Gastrocnemius medialis (tissue), 4 donors: ENCODE measurements around the gene PODNL1. TPM values are rescaled to one million over a fixed set of nuclear protein-coding genes. Genes with fewer than 3 reads are reported as not detected.

Experiments used
- ATAC-seq, 2 donors: fragments of 150-250 bp; one replicate each; pipeline ENCODE4 v1.9.1; 2016
- DNase-seq, 2 donors: peaks; one replicate each; pipeline ENCODE4 v3.0.0-alpha.2; 2019
- H3K27ac ChIP-seq, 4 donors: fragments of 200-600 bp; sonication (generic); 1 replicate in 1 of 4; 2 replicates in 3 of 4; pipeline ENCODE4 v1.5.1; 2016 to 2018; ENCODE audit warnings: mild to moderate bottlenecking in 2 of 4, moderate library complexity in 1 of 4
- H3K27me3 ChIP-seq, 3 donors: fragments of 200-600 bp; sonication (generic) in 2 of 3; 1 replicate in 1 of 3; 2 replicates in 2 of 3; pipeline versions ENCODE4 v1.5.1 to v1.6.0; 2016 to 2019; ENCODE audit warnings: mild to moderate bottlenecking in 1 of 3, moderate library complexity in 1 of 3
- H3K36me3 ChIP-seq, 2 donors: fragments of 200-600 bp; sonication (generic) in 1 of 2; one replicate each; pipeline ENCODE4 v1.5.1; 2017 to 2018
- H3K4me1 ChIP-seq, 2 donors: fragments of 200-600 bp; sonication (generic) in 1 of 2; one replicate each; pipeline ENCODE4 v1.5.1; 2016 to 2017; ENCODE audit warnings: mild to moderate bottlenecking in 2 of 2
- H3K4me3 ChIP-seq, 4 donors: fragments of 200-600 bp; sonication (generic) in 3 of 4; 1 replicate in 1 of 4; 2 replicates in 3 of 4; pipeline ENCODE4 v1.5.1; 2016 to 2019; ENCODE audit warnings: mild to moderate bottlenecking in 2 of 4
- H3K9me3 ChIP-seq, 3 donors: fragments of 200-600 bp; sonication (generic) in 2 of 3; 1 replicate in 1 of 3; 2 replicates in 2 of 3; pipeline ENCODE4 v1.5.1; 2016 to 2019
- CTCF ChIP-seq, 5 experiments: fragments of 450-650 bp in 3 of 5; fragments of 200-600 bp in 2 of 5; sonication (generic) in 2 of 5; IDR thresholded peaks in 4 of 5; conservative IDR thresholded peaks in 1 of 5; 1 replicate in 4 of 5; 2 replicates in 1 of 5; pipeline ENCODE4 v1.5.1; 2016 to 2019; ENCODE audit warnings: antibody characterized with exemption in 5 of 5, mild to moderate bottlenecking in 3 of 5, moderate library complexity in 3 of 5
- POLR2A ChIP-seq, 2 donors: fragments of 450-650 bp; IDR thresholded peaks; one replicate each; pipeline ENCODE4 v1.6.1; 2017; ENCODE audit warnings: antibody characterized with exemption in 2 of 2, mild to moderate bottlenecking in 2 of 2, moderate library complexity in 2 of 2
- in situ Hi-C, 4 donors: fragments of 200-750 bp; cut with MboI; loops; one replicate each; pipeline versions ENCODE4 v1.15.0 to v1.8.0; 2017; ENCODE audit warnings: low sequenced_read_pairs in 4 of 4
- intact Hi-C: fragments of 100-400 bp; cut with DNase I; formaldehyde crosslinking; loops from one replicate; pipeline ENCODE4 v1.15.1; 2023; ENCODE audit warnings: low total_unique reads
- total RNA-seq, 4 donors: library from RNA; depleted of rRNA; stranded (reverse); fragments of >200 nt; gene quantifications; one replicate each; pipeline versions ENCODE4 v1.1.0 to v1.2.3, GENCODE V29; 2016

PODNL1 gene
- total RNA-seq, 4 donors from 2014 or later = 0.55 to 0.61 TPM; not detected in 2

DNA sequence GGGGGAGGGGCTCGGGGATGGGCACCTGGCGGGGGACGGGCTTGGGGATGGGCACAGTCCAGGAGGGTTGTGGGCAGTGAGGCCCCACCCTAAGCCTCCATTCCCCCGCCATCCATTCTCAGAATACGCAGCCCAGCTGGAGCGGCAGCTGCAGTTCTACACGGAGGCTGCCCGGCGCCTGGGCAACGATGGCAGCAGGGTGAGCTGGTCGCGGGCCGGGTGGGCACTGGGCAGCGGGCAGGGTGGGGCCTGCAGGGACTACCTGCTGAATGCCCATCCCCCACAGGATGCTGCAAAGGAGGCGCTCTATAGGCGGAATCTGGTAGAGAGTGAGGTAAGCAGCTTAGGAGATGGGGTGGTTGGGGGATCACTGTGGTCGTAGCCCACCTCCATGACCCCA lies 8.3 kb downstream of the PODNL1 start:
- Histone ChIP-seq H3K4me1 (no peaks in the 10 kb centered on the region), H3K4me3 (no peak overlapping the region), H3K36me3 (peaks cover 0 to 16% of the 10 kb centered on the region in 2 donors), H3K27ac (no peak overlapping the region), H3K27me3 (no peaks in the 10 kb centered on the region), H3K9me3 (no peaks in the 10 kb centered on the region)
- TF ChIP-seq CTCF (IDR thresholded peaks at IDR 0.05 in 4 of 5, conservative IDR thresholded peaks at IDR 0.05 in 1 of 5) = no peak
- no peak for TF ChIP-seq POLR2A (IDR thresholded peaks at IDR 0.05)
- ATAC-seq = no peak
- in situ Hi-C loops = no loop called here
- intact Hi-C loops = no loop called here
- DNase-seq = no peak

- no peak overlapping the region for H3K4me3 ChIP-seq
- DNase-seq (no peak), ATAC-seq (no peak)
- H3K27ac ChIP-seq = no peak overlapping the region
- TF ChIP-seq CTCF (IDR thresholded peaks at IDR 0.05 in 4 of 5, conservative IDR thresholded peaks at IDR 0.05 in 1 of 5) = no peak
- no peak for TF ChIP-seq POLR2A (IDR thresholded peaks at IDR 0.05)
- H3K36me3 ChIP-seq = peaks cover 0 to 23% of the 10 kb centered on the region in 2 donors
- in situ Hi-C loops = no loop called here
- H3K27me3 ChIP-seq = no peaks in the 10 kb centered on the region
- H3K4me1 ChIP-seq = no peaks in the 10 kb centered on the region
- intact Hi-C loops = no loop called here
- H3K9me3 ChIP-seq = no peaks in the 10 kb centered on the region
These were observed 8.9 kb downstream of the PODNL1 start for GRCh38 chr19:13929340-13929739.

GRCh38 chr19:13926715-13927114 lies 11.5 kb downstream of the PODNL1 start:
- peaks cover 0 to 44% of the 10 kb centered on the region in 2 donors for H3K36me3 ChIP-seq
- DNase-seq = no peak
- peak overlapping the region in 2 of 4 donors; percentile 10 to 58 for H3K27ac ChIP-seq
- peak in 1 of 2 donors; percentile 36 for ATAC-seq
- TF ChIP-seq POLR2A (IDR thresholded peaks at IDR 0.05) = no peak
- TF ChIP-seq CTCF (IDR thresholded peaks at IDR 0.05 in 4 of 5, conservative IDR thresholded peaks at IDR 0.05 in 1 of 5) = no peak
- H3K4me3 ChIP-seq = no peak overlapping the region
- no peaks in the 10 kb centered on the region for H3K27me3 ChIP-seq
- in situ Hi-C loops = no loop called here
- H3K4me1 ChIP-seq = no peaks in the 10 kb centered on the region
- H3K9me3 ChIP-seq = no peaks in the 10 kb centered on the region
- intact Hi-C loops = no loop called here

DNA sequence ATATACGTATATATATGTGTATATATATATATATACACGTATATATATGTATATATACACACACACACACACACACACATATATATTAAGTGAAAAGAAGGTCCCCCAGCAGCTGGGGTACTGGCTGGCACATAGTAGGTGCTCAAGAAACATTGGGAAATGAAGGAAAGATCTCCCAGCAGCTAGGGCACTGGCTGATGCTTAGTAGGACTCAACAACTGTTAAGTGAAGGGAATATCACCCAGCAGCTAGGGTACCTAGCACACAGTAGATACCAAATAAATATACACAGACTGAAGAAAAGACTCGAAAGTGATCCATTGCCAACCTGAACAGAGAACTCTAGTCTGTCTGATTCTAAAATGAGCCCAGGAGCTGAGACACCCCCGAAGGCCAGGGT lies 12.2 kb downstream of the PODNL1 start:
- no peak for ATAC-seq
- TF ChIP-seq CTCF (IDR thresholded peaks at IDR 0.05 in 4 of 5, conservative IDR thresholded peaks at IDR 0.05 in 1 of 5) (no peak), POLR2A (IDR thresholded peaks at IDR 0.05) (no peak)
- DNase-seq = no peak
- intact Hi-C loops (no loop called here), in situ Hi-C loops (no loop called here)
- H3K27ac ChIP-seq = peak overlapping the region in 2 of 4 donors; percentile 10 to 58
- no peaks in the 10 kb centered on the region for H3K9me3 ChIP-seq
- no peaks in the 10 kb centered on the region for H3K27me3 ChIP-seq
- H3K4me1 ChIP-seq = no peaks in the 10 kb centered on the region
- peaks cover 0 to 51% of the 10 kb centered on the region in 2 donors for H3K36me3 ChIP-seq
- H3K4me3 ChIP-seq = no peak overlapping the region
